Nephron progenitor cell (in vitro differentiated cells): ENCODE results near the gene DPYSL4.

Source experiments
- DNase-seq: peaks from one replicate; pipeline ENCODE4 v3.0.0; 2021
- H3K27ac Mint-ChIP-seq: 2 replicates; pipeline ENCODE4 v1.8.0; 2021; ENCODE audit warnings: mild to moderate bottlenecking, moderate library complexity, mixed read lengths
- H3K27me3 Mint-ChIP-seq: 2 replicates; pipeline ENCODE4 v1.8.0; 2021; ENCODE audit warnings: mild to moderate bottlenecking, low read depth, mixed read lengths; ENCODE audit not compliant: poor library complexity
- H3K36me3 Mint-ChIP-seq: 2 replicates; pipeline ENCODE4 v1.8.0; 2021; ENCODE audit warnings: low read depth, mixed read lengths
- H3K4me1 Mint-ChIP-seq: 2 replicates; pipeline ENCODE4 v1.8.0; 2021; ENCODE audit warnings: mixed read lengths
- H3K4me3 Mint-ChIP-seq: 2 replicates; pipeline ENCODE4 v1.8.0; 2021; ENCODE audit warnings: mild to moderate bottlenecking, moderate library complexity, mixed read lengths
- H3K9me3 Mint-ChIP-seq: 2 replicates; pipeline ENCODE4 v1.8.0; 2021; ENCODE audit warnings: mild to moderate bottlenecking, moderate library complexity, mixed read lengths
- TF ChIP-seq, protein P1 (sequence below): fragments of 200-600 bp; sonication (generic); IDR thresholded peaks from 2 replicates; pipeline ENCODE4 v1.5.0; 2021; ENCODE audit warnings: antibody characterized with exemption

The DPYSL4 gene

GRCh38 chr10:132148261-132149251 lies 38.2 kb upstream of the DPYSL4 start:
- Mint-ChIP-seq H3K4me1 (no peaks in the 10 kb centered on the region), H3K4me3 (no peak overlapping the region)
- TF ChIP-seq, protein P1, sequence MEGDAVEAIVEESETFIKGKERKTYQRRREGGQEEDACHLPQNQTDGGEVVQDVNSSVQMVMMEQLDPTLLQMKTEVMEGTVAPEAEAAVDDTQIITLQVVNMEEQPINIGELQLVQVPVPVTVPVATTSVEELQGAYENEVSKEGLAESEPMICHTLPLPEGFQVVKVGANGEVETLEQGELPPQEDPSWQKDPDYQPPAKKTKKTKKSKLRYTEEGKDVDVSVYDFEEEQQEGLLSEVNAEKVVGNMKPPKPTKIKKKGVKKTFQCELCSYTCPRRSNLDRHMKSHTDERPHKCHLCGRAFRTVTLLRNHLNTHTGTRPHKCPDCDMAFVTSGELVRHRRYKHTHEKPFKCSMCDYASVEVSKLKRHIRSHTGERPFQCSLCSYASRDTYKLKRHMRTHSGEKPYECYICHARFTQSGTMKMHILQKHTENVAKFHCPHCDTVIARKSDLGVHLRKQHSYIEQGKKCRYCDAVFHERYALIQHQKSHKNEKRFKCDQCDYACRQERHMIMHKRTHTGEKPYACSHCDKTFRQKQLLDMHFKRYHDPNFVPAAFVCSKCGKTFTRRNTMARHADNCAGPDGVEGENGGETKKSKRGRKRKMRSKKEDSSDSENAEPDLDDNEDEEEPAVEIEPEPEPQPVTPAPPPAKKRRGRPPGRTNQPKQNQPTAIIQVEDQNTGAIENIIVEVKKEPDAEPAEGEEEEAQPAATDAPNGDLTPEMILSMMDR: no peak

DNA sequence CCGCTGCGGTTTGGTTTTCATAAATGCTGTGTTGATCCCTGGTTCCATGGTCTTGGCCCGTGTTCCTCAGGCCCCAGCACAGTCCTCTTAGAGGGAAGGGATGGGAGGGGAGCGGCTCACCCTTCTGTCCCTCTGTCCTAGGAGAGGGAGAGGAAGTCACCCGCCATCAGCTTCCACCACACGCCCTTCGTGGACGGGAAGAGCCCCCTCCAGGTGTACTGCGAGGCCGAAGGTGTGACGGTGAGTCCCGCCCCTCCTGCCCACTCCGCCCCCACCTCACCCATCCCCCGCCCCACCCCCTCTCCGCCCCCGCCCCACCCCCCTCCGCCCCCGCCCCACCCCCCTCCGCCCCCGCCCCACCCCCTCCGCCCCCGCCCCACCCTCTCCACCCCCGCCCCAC lies 37.5 kb upstream of the DPYSL4 start:
- no peaks in the 10 kb centered on the region for H3K4me1 Mint-ChIP-seq
- H3K9me3 Mint-ChIP-seq: no peaks in the 10 kb centered on the region
- no peak overlapping the region for H3K4me3 Mint-ChIP-seq
- TF ChIP-seq, protein P1: no peak
- DNase-seq: no peak
- H3K36me3 Mint-ChIP-seq: no peaks in the 10 kb centered on the region
- H3K27me3 Mint-ChIP-seq: peaks cover 9% of the 10 kb centered on the region
- H3K27ac Mint-ChIP-seq: no peak overlapping the region

More at GRCh38 chr10:132148261-132149251, 38.2 kb upstream of the DPYSL4 start:
- Mint-ChIP-seq H3K36me3 (no peaks in the 10 kb centered on the region), H3K27ac (no peak overlapping the region), H3K9me3 (no peaks in the 10 kb centered on the region), H3K27me3 (peaks cover 9% of the 10 kb centered on the region)
- no peak for DNase-seq

DNA sequence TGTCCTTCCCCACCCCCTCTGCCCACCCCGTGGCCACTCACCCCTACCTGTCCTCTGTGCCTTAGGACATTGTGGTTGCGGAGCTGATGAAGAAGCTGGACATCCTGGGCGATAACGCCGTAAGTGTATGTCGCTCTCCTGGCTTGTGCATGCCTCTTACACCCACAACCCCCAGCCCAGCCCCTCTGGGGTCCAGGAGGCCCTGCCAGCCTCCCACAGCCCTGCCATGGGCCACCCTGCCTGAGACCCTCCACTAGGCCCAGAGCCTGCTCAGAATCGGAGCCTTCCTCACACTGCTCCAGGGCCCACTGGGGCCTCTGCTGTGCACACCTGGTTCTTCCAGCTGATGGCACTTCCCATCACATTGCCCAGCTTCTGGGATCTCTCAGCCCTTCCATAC lies 36.8 kb upstream of the DPYSL4 start:
- H3K4me1 Mint-ChIP-seq: no peaks in the 10 kb centered on the region
- no peak overlapping the region for H3K27ac Mint-ChIP-seq
- no peaks in the 10 kb centered on the region for H3K9me3 Mint-ChIP-seq
- peak; percentile 1 for DNase-seq
- TF ChIP-seq, protein P1: no peak
- no peak overlapping the region for H3K4me3 Mint-ChIP-seq
- H3K36me3 Mint-ChIP-seq: no peaks in the 10 kb centered on the region
- H3K27me3 Mint-ChIP-seq: peaks cover 9% of the 10 kb centered on the region

- TF ChIP-seq, protein P1: no peak
- Mint-ChIP-seq H3K27ac (no peak overlapping the region), H3K36me3 (no peaks in the 10 kb centered on the region), H3K4me3 (no peak overlapping the region), H3K4me1 (no peaks in the 10 kb centered on the region), H3K9me3 (no peaks in the 10 kb centered on the region), H3K27me3 (peaks cover 6% of the 10 kb centered on the region)
- DNase-seq: no peak
These were observed 36.0 kb upstream of the DPYSL4 start for GRCh38 chr10:132150777-132151176.

DNA sequence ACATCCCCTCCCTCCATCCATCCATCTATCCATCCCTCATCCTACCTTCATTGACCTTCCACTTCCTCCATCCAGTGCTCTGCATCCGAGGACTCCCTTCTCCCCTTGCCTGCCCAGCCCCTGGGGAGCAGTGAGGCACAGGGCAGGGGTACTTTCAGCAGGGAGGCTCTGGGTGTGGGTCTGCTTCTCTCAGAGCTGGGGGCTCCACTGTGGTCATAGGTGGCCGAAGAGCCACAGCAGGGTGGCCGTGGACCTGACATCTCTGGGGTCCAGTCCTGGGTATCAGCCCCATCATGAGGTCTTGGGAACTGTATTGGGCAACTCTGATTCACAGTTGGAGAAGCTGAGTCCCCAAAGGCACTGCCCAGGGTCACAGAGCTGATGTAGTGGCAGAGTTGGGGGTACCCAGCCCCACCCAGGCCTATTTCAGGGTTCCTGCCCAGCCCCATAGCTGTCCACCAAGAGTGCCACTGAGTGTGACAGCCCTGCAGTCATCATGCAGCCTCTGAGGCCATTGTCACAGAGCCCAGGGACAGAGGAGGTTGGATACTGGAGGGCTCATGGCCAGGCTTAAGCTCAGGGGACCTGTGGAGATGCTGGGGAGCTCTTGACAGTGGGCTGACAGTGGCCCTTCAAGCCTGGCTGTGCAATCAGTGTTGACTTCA lies 35.3 kb upstream of the DPYSL4 start:
- TF ChIP-seq, protein P1: no peak
- Mint-ChIP-seq H3K9me3 (no peaks in the 10 kb centered on the region), H3K27ac (no peak overlapping the region)

More for the DNA sequence above, 35.3 kb upstream of the DPYSL4 start:
- Mint-ChIP-seq H3K27me3 (peaks cover 6% of the 10 kb centered on the region), H3K4me1 (no peaks in the 10 kb centered on the region), H3K36me3 (no peaks in the 10 kb centered on the region), H3K4me3 (no peak overlapping the region)
- DNase-seq: no peak
